Superior temporal gyrus (tissue), 1 donor: ENCODE data around the gene MRPL49.
"Not testable (repeated sequence)": the region's sequence is repeated elsewhere in the genome, so short reads cannot be mapped to it uniquely, and the experiment has no call there.

Experiments
- DNase-seq: peaks from one replicate; pipeline ENCODE4 v3.0.0-alpha.2; 2016; ENCODE audit errors: extremely low spot score

Gene MRPL49

DNA sequence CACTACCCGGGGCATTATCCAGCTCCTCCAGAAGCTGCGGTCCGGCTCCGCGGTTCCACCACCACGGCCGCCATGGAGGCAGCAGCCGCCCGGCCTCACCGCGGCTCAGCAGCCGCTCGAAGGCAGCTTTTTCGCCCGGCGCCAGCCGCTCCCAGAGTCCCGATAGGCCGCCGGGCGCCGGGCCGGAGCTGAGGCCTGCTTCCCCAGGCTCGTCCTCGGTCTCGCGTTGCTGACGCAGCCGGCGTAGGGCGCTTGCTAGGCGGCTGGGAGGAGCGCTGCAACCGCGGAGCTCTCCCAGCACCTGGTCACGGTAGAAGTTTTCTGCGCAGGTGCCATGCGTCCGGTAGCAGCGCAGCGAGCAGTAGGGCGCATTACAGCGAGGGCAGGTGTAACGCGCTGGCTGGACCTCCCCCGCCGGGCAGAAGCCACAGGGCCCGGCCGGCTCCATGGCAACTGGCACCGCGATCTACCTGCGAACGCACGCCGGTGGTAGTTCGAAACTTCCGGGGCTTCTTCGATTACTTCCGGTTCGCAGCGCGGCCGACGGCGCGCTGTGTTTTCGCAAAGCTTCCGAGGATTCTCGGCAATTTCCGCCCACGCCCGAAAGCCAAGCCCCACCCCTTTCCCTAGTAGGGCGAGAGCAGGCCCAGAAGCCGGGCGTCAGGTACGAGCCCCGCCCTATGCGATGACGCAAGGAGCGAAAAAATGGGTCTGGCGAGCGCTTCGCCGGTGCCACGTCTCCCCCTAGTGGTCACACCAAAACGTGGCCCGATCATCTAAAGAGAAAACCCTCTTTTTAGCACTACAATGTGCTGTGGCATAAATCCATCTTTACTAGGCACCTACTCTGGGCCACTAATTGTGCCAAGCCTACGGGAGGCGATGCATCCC is 4.7 kb upstream of the MRPL49 start, which contains the start of gene ZNHIT2:
Gene ZNHIT2, minus strand, starts transcription at position 496 of the 891 bp plus-strand sequence. Its CDS starts 48 bp downstream, at position 448.
- DNase-seq, result peak; percentile 99

DNA sequence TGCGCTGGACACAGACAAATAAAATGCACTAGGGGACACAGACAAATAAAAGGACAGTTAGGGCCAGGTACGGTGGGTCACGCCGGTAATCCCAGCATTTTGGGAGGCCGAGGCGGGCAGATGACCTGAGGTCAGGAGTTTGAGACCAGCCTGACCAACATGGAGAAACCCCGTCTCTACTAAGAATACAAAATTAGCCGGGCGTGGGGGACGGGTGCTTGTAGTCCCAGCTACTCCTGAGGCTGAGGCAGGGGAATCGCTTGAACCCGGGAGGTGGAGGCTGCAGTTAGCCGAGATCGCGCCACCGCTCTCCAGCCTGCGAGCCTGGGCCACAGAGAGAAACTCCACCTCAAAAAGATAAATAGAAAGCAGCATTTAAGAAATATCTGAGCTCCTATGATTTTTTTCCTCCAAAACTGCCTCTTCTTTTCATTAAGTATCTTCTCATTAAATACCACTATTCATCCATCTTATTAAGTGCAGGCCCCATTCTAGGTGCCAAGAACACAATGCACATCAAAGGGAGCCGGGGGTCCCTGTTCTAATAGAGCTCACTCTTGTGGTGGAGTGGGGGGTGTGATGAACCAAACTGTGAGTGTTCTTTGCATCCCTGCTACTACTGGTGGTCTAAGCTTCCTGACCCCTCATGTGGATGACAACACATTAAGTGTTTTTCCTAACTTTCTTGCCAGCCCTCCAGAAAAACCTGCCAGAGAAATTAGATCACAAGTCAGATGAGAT is 3.9 kb upstream of the MRPL49 start:
- no peak for DNase-seq

DNA sequence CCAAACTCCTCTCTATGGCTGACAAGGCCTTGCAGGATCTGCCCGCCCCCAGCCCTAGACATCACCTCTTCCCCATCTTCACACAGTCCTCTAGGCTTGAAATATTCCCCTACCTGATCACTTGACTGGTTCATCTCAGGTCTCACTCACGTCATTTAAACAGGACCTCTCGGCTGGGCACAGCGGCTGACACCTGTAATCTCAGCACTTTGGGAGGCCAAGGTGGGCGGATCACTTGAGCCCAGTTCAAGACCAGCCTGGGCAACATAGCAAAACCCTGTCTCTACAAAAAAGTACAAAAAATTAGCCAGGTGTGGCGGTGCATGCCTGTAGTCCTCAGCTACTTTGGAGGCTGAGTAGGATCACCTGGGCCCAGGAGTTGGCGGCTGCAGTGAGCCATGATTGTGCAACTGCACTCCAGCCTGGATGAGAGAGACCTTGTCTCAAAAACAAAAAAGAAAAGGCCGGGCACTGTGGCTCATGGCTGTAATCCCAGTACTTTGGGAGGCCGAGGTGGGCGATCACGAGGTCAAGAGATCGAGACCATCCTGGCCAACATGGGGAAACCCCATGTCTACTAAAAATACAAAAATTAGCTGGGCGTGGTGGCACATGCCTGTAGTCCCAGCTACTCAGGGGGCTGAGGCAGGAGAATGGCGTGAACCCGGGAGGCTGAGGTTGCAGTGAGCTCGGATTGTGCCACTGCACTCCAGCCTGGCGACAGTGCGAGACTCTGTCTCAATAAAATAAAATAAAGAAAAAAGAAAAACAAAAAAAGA is 3.0 kb upstream of the MRPL49 start:
- not testable (repeated sequence) for DNase-seq

GRCh38 chr11:65119670-65119995 is 2.5 kb upstream of the MRPL49 start:
- no peak for DNase-seq

DNA sequence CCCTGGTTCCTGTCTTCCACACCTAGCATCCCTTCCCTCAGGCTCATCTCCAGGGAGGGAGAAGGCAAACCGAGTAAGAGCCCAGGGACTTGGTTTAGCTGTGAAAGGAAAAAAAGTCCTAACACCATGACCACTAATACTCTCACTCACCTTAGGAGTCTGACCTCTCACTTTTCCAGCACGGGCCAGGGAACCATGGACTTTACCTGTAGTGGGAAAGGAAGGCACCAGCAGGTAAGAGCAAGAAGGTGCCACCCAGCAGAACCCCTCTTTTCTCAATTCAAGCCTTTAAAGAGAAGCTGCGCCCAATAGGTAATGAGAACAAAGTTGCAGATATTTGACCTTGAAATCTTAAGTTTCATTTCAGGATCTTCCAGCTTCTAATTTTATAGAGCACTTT is 1.3 kb upstream of the MRPL49 start:
- no peak for DNase-seq

- DNase-seq, result no peak
Observed at GRCh38 chr11:65121447-65121864, 665 bp upstream of the MRPL49 start.

- DNase-seq, result no peak
Observed at GRCh38 chr11:65124480-65125196, 2.5 kb downstream of the MRPL49 start.

DNA sequence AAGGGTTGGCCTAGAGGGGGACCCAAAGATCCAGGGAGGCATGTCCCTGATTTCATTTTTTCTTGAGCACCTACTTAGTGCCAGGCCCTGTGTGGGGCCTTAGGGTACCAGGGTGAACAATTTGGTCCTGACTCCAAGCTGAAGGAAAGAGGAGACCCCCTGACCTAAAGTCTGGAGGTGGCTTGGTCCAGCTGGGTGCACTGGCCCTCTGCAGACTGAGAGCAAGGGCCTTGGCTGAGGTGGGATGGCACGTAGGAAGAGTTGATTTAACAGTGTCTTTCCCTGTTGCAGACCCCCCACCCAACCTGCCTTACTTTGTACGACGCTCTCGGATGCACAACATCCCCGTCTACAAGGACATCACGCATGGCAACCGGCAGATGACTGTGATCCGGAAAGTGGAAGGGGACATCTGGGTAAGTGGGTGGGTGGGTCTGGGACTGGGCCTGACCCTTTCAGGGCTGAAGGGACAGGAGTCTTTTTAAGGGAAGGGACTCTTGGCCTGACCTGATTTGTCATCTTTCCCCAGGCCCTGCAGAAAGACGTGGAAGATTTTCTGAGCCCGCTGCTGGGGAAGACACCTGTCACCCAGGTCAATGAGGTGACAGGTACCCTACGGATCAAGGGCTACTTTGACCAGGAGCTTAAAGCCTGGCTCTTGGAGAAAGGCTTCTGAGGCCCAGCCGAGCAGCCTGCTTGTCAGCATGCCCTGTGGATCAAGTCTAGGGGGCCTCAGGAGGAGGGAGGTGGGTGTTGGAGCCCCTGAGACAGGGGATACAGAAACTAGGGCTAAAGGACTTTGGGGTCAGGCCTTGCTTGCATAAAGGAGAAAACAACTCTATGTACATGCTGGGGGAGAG is 3.3 kb downstream of the MRPL49 start:
- DNase-seq, result no peak

DNA sequence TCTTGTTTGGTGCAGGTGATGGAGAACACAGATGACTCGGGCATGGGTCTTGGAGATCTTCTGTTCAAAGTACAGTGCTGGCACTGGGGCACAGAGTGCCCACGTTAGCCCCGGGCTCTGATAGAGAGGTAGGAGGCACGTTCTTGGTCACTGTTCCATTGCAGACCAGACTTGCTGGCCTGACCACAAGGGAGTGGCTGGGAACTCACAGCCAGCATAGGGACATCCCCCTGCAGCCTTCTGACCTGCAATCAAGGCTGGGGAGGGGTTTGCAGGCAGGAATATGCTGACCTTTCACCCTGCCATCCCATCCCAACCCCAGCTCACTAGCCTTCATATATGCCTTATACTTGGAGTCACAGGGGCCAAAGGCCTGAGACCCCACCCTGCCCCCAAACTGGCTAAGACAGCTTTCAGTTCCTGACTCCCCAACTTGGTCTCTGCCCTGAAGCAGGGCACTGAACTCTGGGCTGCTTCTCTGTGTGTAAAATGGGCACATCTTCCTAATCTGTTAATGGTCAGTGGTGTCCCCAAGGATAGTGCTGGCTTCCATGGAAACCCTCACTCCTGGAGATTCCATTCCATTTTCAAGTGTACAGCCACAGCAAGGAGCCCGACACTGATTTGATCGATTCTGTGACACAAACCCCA is 4.6 kb downstream of the MRPL49 start:
- DNase-seq, result no peak

DNA sequence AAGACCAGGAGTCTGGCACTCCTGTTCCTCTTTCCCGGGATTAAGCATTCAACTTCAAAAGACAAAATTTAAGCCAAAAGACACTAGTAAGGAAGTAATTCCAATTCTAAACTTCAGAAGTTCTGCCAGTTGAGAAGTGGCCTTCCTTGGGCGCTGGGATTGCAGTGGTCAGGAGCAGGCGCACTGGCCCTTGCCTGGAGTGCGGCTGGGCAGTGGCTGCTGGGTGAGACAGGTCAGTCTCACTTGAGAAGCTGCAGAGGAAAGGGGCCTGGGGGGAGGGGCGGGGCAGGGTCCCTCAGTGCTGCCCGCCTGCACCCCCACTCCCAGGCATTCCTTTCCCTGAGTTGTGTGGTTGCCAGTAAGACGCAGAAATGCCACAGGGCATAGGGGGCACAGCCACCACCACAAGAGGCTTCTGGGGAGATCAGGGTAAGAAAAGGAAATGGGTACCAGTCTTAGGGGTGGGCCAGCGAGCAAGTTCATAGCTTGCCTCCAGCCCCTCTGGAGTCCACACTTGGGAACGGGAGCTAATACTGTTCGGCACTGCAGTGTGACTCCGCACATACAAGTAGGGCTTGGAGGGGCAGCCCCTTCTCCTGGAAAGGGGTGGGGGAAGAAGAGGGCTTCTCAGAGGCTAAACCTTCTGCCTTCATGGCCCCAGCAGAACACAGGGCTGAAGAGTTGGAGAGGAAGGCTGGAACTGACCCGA is 5.5 kb downstream of the MRPL49 start:
- DNase-seq, result no peak

DNA sequence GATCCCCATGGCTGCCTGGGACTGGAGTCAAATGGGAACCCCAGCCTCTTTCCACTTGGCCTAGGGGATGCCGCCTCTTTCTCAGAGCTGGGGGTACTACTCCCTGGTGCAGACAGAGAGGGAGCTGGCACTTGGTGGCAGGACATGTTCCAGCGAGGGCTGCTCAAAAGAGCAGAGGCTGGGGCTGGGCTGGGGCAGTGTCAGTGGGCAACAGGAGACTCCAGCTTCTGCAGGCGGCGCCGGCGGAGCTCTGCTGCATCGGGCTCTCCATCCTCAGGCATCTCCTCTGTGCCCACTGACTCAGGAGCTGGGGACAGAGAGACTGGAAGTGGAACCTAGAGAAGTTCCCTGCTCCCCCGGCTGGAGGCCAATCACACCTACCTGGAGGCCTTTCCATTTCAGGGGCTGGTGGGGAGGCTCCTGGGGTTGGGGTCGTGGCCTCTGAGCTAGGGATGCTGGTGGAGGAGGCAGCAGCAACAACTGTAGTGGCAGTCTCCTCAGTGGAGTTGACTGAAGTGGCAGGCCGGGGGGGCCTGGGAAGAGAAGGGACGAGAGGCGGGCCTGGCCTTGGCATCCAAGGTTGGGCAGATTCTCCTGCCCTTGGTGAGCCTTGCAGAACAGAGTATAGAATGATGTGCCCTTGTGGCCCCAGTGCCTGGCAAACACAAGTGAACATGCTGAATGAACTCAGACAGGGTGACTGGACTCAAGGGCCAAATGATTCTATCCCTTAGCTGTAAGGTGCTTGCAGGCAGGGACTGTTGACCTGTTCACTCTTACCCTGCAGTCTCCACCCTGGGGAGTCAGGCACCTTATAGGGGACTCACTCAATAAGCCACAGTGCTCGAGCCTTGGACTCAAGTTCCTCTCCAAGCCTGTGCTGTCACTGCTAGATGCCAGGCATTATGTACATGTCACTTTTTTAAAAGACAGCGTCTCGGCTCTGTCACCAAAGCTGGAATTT is 6.3 kb downstream of the MRPL49 start:
- DNase-seq, result no peak

- DNase-seq, result no peak
Observed at GRCh38 chr11:65129649-65130441, 7.7 kb downstream of the MRPL49 start.

- DNase-seq, result no peak
Observed at GRCh38 chr11:65130631-65131416, 8.7 kb downstream of the MRPL49 start.

- no peak for DNase-seq
Observed at GRCh38 chr11:65131417-65131776, 9.3 kb downstream of the MRPL49 start.

DNA sequence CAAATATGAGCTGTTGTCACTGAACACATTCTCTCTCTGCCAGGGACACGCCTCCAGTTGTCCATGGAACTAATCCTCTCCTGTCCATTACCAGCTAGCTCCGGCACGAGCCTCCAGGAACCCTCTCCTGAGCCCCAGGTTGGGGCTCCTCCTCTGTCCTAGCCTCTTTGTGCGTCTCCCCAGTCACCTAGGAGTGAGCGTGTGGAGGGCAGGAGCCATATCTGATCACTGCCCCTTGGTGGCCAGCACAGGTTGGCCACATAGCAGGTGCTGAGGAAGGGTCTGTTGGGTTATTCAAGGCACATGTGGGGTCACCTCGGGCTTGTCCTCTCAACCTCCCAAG is 9.7 kb downstream of the MRPL49 start:
- DNase-seq, result no peak

GRCh38 chr11:65132238-65132987 is 10.3 kb downstream of the MRPL49 start:
- DNase-seq, result no peak
